CD4-positive, alpha-beta T cell treated with Interleukin-17A for 4 hours (primary cell): ENCODE data around the gene CDHR3.

Source experiments
- DNase-seq: peaks from one replicate; pipeline ENCODE4 v3.0.0-alpha.2; 2020; ENCODE audit warnings: mixed read lengths

Gene CDHR3

DNA sequence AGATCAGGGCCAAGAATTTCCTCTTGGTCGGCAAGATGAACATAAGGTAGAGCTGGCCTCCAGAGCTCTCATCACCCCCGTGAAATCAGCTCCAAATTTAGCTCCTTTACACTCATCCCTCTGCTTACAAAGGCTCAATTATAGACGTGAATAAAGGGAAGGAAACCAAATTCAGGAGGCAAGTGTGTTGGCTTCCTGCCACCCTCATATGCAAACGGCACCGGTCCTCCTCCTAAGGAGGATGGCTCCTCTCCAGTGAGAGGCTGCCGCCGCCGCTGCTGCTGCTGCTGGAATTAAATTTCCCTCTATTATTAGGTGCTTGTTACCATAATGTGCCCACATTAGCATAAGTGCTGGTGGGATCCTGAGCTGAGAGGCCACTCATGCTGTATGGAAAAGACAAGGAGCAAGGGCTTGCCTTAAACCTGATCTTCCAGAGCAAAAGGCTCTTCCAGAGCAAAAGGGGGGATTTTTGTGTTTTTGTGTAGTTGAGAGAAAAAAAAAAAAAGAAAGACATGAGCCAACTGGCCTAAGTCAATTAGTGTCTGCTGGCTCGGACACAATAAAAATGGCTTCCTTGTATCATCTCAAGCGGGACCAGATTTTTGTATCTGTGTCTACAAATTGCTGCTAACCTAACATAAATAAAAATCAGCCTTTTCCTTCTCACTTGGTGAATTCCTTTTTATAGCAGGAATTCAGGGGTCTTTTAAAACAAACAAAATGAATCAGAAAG is 68.4 kb downstream of the CDHR3 start:
- DNase-seq: peak; percentile 65

DNA sequence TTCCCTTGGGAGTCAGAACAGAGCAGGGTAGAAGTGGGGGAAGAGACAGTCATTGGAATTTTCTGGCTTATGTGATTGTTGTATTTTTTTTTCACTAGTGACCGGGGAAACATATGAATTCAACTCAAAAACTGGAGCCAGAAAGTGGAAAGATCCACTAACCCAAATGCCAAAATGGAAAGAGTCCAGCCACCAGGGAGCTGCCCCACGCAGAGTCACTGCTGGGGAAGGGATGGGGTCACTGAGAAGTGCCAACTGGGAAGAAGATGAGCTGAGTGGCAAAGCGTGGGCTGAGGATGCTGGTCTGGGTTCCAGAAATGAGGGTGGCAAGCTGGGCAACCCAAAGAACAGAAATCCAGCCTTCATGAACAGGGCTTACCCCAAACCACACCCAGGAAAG is 69.2 kb downstream of the CDHR3 start:
- DNase-seq: no peak

DNA sequence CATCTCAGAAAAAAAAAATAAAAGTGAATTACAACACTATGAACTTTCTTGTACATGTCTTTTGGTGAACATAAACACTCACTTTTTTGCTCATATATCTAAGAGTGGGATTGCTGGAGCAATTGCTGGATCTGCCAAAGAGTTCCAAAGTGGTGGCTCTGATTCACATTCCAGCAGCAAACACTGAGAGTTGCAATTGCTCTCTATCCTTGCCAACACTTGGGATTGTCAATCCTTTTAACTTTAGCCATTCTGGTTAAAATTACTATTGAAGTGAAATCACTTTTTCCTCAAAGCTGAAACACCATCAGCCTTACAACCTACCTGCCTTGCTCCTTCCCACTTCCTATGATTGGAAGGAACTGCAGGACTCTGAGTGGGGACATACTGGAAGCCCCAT is 70.7 kb downstream of the CDHR3 start:
- DNase-seq: no peak

DNA sequence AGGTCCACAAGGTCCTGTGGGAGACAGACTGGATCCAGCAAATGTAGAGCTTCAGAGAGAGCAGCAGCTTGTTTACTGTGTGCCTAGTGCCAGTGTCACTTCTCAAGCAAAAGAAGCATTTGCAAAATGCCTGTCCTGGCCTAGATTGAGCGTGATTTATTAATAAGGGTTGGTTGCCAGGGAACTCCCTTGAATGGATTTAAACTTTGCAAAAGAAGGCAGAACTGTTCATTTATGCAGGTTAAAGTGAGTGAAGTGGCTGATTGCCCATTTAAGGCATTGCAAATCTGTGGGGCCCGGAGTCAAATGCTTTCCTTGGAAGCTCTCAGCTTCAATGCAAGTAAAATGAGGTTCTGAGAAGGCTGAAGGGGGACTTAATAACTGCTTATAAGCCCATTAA is 71.3 kb downstream of the CDHR3 start:
- DNase-seq: no peak

DNA sequence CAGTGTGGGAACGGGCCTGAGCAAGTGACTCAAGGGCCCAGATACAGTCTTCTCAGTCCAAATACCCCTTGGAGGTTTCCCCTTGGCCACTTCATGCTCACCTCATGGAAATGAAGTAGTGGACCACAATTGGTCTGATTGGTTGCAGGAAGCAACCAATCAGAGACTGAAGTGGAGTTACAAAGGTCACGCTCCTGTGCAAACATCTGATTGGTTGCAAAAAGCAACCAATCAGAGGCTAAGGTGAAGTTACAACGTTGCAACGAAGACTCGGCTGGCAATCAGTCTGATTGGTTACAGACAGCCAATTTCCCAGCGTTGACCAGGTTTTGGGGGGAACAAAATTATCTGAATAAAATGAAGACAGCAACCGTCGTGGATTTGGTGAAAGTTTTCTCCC is 72.5 kb downstream of the CDHR3 start:
- no peak for DNase-seq

DNA sequence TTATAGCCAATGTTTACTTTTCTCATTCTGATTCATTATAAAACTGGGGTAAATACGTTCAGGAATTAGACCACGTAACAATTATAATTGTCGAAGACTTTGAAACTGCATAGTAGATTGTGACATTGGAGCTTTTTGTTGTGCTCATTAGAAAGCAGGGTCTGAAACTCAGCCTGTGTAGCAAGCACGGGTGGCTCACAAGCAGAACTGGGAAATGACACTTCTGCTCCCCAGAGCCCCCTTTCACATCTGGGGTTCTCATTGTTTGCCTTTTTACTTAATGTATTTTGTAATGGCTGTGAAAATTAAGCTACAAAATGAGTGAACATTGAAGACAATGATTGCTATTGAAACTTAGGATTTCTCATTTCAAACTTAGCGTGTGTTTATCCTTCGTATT is 72.9 kb downstream of the CDHR3 start:
- no peak for DNase-seq

DNA sequence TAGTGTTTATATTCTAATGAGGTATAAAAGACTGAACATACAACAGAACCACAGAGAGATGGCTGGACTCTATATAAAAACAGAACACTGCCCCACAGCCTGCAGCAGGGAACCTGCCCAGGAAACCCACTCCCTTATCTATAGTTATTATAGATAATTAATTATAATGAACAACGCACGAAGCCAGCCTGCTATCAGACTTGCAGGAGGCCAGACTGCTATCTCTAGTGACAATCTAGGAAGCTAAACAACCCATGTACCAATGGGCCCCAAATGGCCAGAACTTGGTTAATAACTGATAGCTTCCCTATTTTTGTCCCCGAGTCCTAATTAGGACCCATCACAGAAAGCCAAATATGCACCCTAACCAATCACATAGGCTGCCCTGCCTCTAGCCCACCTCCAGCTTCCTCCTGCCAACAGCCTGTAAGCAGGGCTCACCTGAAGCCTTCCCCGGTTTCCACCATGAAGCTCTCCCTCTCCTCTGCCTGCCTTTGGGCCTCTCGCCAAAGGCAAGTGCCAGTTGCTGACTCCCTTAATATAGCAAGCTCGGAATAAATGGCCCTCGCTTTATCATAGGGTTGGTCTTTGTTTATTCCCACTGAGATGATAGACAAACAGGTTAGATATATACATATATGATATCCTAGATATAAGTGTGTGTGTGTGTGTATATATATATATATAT is 74.6 kb downstream of the CDHR3 start:
- DNase-seq: no peak

DNA sequence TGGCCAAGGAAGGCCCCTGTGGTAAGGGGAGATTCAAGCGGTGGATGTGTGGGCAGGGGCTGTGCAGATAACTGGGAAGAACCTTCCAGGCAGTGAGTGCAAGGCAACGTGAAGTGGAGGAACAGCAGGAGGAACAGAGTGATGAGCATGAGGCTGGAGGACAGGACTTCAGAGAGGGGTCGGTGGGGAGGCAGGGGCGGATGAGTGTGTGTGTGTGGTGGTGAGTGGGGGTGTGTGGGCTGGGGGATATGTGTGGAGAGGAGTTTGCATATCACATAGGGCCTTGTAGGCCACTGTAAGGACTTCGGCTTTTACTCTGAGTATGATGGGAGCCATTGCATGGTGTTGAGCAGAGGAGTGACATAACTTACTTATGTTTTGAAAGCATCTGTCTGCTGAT is 75.2 kb downstream of the CDHR3 start:
- no peak for DNase-seq

DNA sequence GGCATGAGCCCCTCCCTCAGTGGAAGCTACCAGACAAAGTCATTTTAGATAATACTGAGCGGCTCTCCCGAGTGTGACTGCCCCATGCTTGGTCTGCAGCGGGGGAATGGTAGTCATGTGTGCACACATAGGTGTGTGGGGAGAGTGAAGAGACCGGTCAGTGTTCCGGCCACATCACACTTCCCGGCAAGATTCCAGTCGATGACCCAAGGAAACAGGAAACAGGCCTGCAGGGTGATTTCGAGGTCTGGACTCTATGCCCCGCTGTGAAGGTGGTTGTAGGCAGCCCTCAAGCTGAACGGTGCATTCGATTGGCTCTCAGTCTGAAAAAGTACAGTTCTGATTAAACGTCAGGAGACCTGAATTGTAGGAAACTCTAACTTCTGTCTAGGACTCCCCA is 75.9 kb downstream of the CDHR3 start:
- DNase-seq: no peak

DNA sequence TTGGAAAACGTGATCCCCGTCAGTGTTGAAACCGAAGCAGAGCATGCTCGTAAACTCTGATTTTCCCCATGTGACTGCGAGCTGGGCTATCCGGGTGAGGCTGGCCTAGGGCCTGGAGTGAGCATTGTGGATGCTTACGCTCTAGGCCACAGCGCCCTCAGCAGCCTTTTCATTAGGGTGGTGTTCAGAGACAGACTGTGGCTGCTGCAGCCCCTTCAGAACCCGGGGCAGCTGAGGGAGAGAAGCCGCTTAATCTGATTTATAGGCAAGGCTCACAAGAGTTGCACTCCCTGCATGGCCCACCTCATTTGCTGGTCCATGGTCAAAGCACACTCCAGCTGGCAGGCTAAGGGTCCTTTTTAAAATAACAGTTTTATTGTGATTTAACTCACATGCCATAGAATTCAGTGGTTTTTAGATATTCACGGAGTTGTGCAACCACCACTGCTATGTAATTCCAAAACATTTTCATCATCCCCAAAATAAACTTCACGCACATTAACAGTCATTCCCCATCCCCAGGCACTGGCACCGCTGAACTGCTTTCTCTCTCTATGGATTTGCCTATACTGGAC is 76.5 kb downstream of the CDHR3 start:
- no peak for DNase-seq

DNA sequence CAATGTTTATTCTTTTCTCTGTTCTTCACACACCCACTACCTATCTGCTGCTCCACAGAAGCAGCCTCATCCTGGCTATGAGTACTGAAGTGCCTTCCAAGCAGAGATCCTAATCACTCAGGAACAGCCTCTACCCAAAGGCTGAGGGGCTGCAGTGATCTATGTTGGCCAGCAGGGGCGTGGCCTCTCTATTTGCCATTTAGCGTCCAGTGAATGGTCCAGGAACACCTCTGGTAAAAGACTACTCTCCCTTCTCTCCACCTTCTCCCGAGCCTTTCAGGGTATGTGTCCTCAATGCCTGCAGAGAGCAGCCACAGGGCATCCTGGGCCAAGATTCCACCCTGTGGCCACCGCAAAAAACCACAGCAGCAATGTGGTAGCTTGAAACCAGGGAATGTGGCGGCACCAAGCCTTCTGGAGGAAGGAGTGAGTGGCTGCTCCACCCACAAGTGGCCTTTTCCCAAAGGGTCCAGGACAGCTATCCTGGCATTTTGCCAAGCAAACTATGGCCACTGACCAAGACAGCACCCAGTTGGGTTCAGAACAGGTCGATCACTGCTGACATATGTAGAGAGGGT is 78.2 kb downstream of the CDHR3 start:
- peak; percentile 57 for DNase-seq

DNA sequence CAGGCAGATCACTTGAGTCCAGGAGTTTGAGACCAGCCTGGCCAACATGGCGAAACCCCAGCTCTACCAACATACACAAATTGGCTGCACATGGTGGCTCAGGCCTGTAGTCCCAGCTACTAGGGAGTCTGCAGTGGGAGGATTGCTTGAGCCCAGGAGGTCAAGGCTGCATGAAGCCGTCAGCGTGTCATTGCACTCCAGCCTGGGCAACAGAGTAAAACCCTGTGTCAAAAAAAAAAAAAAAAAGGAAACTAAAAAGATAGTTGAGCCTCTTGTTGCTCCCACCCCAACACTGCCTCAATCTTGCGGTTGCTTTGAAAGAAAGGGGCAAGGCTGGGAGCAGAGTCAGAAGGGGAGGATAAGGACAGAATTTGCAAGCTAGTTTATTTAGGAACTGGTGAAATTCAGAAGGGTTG is 79.1 kb downstream of the CDHR3 start:
- DNase-seq: no peak

DNA sequence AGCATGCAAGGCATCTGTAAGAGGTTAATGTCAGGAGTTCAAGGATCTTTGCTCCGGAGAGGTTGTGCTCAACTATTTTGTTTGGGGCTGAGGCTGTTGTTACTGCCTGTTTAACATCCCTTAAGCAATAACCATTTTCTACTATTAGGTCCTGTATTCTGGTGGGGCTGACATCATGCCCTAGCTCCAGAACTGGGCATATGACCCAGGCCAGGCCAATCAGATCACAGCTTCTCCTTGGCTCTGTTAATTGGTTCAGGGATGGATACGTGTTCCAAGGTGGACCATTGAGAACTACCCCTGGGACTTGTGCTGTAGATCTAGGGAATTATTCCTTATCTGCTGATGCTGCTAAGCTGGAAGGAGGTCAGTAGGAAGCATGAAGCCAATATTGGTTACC is 82.1 kb downstream of the CDHR3 start:
- no peak for DNase-seq

DNA sequence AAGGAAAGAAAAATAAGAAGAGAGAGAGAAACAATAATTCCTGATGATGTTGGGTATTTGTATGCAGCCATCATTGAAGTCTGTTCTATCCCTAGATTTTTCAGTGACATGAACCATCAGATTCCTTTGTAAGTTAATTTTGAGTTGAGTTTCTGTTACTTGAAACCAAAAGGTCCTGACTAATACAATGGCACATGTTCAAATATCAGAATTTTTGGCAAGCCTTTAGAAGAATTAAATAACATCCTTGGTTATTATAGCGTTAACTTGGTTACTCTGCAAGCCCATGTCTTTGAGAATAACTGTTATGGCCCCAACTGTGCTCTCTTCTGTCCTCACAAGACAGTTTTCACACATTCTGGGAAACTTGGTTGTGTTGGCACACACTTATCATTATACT is 82.5 kb downstream of the CDHR3 start:
- no peak for DNase-seq

DNA sequence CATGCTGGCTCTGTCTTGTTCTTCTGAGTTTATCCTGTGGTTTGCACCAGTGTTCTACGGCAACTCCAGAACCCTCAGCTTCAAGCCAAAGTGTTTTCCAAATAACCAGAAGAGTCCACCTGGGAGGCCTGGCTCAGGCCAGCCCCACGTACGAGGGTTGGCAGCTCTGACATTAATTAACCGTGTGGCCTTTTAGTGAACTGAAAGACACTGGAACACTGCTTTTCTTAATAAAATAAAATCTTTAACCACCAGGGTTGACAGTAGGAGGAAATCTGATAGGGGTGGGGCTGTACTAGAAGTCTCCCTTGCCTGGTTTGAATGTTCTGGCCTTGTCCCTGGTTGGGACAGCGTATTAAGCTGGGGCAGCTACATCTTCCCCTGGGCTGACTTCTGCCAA is 84.1 kb downstream of the CDHR3 start:
- no peak for DNase-seq

DNA sequence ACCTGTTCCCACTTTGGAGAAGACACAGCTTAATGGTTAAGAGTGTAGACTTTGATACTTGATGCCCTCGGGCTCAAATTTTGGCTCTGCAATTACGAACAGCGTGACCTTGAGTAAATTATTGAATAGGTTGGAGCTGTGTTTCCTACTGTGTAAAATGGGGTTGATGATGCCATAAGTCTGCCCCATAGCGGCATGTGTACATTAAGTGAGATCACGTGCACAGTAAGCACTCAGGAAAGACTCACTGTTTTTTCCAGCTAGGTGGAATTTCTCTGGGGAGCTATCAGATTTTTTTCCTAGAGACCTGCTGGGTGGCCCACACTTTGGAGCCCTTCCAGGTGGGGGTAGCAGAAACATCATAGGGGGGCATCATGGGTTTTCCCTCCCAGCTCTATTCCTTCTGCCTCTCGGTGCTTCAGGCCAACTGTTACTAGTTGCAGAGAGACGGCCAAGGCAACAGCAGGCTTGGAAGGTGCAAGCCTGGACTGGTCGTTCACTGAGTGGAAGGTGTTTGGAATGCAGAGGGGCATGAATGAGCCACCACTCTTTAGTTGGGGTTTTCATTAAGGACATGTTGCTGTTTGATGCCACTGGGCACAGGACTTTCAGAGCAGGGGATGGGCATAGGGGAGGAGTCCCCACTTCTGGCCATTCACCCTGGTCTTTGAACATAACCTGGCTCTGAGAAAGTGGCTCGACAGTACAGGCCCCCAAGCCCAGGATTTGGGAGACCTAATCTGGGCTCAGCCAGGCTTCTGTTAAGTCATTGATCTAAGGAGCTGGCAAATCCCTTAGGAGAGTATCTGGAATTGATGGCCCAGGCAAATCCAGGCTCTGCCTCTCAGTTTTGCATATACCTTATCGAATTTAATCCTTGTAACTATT is 85.0 kb downstream of the CDHR3 start:
- no peak for DNase-seq

DNA sequence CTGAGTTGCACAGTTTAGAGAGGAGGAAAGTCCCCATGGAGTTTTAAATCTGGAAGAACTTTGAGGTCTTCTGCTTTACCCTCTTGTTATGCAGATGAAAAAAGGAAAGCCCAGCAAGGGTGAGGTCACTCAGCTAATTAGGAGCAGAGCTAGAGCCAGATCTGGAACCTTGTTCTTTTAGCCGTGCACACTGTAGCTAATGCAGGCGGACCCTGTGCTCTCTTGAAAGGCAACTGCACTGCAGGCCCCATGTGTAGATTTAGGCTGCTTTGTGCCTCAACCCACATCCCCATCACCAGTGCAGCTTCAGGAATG is 85.6 kb downstream of the CDHR3 start:
- no peak for DNase-seq

DNA sequence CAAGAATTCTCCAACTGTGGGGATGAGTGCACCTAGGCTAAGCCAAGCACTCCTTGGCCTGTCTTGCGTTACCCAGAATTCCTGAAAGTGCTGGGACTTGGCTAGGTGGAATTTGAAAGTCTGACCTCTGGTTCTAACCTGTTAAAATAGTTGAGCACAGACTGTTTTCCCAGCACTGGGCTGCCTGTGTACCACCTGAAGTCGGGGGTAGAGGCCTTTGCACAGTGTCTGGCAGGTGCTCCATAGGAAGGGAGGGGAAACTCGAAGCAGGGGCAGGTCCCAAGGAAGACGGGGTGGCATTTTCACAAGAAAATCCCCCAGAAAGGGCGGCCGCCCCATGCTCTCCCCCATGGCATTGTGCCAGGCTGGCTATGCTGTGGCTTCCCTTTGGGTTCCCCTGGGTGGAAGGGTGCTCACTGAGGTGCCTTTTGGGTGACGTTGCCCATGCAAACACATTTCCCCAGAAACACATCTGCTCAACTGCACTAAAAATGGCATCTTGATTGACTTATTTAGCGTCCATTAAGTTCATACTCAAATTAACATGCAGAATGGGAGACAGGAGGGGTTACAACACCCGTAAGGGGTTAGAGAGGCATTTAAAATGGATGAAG is 86.2 kb downstream of the CDHR3 start:
- DNase-seq: no peak

DNA sequence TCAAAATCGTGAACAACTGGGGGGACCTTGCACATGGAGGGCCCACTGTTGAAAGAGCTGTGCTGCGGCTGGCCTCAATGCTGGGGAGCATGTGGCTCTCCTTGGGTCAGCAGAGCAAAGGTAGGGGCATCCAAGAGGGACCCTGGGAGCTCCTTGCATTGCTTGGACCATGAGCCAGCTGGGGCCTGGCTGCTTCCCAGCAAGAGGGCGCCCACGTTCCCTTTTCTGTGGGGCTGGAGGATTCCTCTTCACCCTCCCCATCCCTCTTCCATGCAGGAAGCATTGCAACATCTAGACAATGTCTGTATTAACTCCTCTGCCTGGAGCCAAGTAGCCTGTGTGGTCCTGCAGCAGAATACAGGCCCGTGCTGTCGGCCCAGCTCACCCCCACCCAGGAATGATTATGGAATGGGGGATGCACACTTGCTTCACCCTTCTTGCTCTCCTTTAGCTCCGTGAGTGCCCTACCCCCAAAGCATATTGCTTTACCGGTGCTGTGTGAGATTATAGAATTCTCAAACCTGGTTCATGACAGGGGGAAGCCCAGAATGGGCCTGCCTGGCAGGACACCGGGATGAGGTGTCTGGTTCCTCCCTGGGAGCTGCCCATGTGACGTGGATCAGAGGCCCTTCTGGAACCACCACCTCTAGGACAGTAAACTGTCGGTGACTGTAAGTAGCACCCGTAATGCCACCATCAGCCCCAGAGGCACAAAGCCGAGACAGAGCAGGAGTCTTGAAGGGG is 87.1 kb downstream of the CDHR3 start:
- no peak for DNase-seq

DNA sequence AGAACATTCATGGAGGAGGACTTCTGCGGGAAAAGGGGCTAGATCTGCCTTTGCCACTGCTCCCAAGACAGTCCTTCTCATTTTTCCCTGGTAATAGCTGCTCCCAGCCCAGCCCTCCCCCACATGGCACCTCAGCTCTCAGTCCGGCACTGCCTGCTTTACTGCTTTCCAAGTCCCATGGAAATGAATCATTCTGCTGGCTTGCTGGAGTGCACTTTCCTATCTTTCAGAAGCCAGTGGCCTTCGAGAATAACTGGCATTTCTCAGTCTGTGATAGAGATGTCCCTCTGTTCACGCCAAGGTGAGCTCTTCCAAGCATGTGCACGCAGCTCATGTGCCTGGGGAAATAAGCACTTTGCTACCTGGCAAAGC is 87.7 kb downstream of the CDHR3 start:
- DNase-seq: no peak

DNA sequence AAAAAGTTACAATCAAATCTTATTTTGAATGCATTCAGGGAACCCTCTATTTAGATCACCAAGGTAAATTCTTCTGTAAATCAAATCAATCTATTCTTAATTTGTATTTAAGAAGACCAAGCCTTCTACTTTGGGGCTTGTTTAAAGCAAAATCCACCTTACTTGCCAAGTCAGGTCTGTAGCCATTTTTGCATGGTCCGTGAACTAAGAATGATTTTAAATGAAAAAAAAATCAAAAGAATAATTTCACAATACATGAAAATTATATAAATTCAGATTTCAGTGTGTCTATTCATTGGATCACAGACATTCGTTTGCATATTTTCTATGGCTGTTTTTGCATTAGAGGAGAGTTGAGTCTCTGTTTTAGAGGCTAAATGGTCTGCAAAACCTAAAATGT is 89.6 kb downstream of the CDHR3 start:
- no peak for DNase-seq

DNA sequence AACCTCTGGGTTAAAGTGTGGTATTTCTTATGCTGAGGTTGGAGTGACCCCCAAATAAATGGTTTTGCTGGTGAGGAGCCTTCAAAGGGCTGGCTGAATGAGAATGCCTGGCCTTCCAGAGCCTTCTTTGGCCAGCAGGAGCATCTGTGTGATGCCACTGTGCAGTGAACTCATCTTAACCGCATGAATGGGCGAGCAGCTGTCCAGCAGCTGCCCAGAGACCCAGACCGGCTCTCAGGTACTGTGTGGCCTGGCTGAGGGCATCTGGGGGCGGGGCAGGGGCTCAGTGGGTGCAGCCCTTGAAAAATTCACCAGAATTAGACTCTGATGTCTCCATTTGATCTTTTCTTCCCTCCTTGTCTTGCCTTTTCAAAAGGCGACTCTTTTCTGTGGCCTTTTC is 90.0 kb downstream of the CDHR3 start:
- no peak for DNase-seq
